Measurements from ENCODE around the gene ZNF606.
A peak's percentile ranks its signal among the peaks of the same experiment; 100 is the strongest.

ZNF606 gene

GRCh38 chr19:58002384-58003173 is at the start of gene ZNF606:
Gene ZNF606 (minus strand): TSS chr19:58002820. CDS start chr19:58001319, 1,501 bp downstream.
- DNase-seq, result peak; percentile 84 to 90

- DNase-seq, result no peak
Observed at GRCh38 chr19:58052256-58052655, 49.6 kb upstream of the ZNF606 start.

DNA sequence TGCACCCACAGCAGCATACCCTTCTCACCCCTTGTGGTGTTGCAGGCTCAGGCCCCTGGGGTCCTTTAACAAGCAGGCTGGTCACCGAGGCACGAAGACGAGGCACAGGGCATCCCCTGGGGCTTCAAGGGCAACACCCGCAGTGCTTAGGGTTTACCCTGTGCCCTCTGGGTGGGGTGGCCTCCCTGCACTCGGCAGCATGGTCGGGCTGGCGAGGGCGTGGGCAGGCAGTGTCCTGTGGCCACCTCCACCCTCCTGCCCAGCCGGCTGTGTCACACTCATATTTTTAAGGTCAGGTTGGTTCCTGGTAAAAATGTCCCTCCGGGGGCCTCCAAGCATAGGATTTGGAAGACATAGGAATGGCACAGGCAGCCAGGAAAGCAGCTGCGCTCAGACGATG is 45.1 kb upstream of the ZNF606 start:
- DNase-seq, result no peak

DNA sequence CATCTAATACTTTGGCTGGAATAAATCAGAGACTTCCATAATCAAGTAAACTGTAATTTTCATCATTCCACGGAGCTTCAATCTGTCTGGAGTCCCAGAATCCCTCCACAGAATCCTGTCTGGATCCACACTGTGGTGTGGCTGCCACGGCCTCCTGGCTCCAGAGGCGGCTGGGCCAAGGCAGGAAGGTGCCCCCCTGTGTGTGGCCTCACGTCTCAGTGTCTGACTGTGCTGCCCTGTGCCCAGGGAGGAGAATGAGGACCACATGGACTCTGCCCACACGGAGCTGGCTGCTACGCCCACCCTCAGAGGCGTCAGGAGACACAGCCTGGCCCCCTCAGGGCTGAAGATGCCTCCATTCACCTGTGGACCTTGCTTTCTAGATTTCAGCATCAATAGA is 44.2 kb upstream of the ZNF606 start:
- no peak for DNase-seq

DNA sequence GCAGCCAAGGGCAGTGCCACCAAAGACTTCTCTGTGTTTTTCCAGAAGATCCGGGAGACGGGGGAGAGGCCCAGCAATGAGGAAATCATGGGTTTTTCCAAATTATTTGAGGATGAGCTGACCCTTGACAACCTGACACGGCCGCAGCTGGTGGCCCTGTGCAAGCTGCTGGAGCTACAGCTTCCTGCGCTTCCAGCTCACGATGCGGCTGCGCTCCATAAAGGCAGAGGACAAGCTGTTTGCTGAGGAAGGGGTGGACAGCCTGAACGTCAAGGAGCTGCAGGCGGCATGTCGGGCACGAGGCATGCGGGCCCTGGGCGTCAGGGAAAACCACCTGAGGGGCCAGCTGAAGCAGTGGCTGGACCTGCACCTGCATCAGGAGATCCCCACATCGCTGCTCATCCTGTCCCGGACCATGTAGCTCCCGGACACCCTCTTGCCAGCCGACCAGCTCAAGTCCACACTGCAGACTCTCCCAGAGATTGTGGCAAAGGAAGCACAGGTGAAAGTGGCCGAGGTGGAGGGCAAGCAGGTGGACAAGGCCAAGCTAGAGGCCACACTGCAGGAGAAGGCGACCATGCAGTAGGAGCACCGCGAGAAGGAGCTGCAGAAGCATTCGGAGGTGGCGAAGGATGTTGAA is 42.9 kb upstream of the ZNF606 start:
- DNase-seq, result no peak

DNA sequence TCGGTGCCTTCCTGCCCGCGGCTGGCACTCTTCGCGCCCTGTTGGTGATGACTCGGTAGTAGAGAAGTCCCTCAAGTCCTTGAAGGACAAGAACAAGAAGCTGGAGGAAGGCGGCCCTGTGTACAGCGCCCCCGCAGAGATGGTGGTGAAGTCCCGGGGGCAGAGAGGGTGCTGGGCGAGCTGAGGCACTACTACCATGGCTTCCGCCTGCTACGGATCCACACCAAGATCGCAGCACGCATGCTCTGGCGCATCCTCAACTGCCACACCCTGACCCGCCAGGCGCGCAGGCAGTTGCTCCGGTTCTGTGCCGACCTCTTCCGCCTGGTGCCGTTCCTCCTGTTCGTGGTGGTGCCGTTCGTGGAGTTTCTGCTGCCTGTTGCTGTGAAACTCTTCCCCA is 42.3 kb upstream of the ZNF606 start:
- no peak for DNase-seq

DNA sequence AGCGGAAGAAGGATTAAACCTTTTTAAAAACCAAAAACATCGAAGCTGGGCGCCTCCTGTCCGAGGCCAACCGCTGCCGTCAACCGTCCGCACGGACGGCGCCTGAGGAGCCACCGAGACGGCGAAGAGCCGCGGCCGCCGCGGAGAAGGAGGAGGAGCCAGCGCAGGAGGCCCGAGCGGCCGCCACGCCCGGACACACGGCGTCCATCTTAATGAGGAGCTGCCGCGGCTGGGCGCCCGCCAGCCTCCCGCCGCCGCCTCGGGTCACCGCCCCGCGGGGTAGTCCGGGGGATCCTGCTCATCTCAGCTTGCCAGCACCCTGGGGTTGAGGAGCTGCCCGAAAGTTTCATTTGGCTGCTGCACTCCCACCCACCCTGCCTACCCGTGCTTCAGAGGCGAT is 41.8 kb upstream of the ZNF606 start:
- DNase-seq, result no peak

- DNase-seq, result no peak
Observed at GRCh38 chr19:58042495-58043340, 40.1 kb upstream of the ZNF606 start.

GRCh38 chr19:58040751-58041525 is 38.3 kb upstream of the ZNF606 start:
- no peak for DNase-seq

GRCh38 chr19:58038688-58039204 is 36.1 kb upstream of the ZNF606 start:
- DNase-seq, result no peak

- DNase-seq, result no peak
Observed at GRCh38 chr19:58037927-58038687, 35.5 kb upstream of the ZNF606 start.

DNA sequence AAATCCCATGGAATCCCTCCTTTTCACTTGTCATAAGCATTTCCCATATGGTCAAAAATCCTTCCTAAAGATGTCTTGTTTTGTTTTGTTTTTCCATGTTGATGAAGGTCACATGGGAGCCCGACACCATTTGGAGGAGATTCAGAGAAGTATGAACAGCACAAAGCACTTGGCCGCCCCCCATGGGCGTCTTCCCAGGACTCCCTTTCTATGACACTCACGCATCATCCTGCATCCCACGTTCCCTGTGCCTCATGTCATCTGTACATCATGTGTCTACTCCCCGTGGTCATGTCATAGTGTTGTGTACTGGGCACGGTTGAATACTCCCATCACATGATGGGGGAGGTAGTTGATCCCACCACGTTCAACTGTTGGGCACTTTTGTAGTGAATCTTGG is 33.2 kb upstream of the ZNF606 start:
- no peak for DNase-seq

DNA sequence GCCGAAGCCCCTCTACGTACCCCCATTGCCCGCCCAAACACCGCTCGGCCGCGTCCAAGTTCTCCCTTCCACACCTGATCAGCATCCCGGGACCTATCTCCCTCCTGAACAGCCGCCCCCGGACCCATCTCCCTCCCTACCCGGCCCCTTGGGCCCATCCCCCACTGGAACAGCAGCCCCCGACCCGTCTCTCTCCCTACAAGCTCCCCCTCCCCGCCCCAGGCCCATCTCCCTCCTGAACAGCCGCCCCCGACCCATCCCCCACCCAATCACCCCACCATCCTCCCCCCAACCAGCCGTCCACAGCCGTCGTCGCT is 31.8 kb upstream of the ZNF606 start:
- no peak for DNase-seq

DNA sequence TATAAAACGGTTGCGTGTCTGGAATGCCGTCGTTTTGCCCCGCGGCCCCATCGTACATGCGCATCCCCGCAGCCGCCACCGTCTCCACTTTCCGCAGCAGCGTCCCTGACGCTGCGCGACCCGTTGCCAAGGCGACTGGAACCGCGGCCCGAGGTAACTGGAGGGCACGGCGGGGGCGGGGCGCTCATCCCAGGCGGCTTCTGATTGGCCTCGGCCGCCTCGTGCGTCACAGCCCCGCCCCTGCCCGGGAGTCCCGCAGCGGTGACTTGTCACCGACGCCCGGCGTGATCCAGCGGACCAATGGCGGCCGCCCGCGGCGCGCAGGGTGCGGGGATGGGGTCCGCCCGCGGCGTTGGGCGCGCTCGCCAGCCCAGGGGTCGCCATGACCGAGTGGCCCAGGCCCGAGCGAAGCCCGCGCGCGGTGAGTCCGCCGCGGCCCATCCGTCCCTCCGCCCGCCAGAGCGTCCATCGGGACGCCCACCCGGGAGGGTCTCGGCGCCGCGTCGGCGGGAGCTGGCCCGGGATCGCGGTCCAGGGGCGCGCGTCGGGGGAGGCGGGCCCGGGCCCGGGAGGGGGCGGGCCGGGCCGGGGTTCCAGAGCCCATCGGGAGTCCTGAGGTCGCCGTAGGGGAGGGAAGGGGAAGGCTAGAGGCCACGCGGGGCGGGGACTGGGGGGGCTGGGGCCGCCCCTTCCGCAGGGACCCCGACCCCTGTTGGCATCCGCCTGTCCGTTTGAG is 31.3 kb upstream of the ZNF606 start, which contains the start of gene ZSCAN1:
Gene ZSCAN1 (plus strand): TSS at position 285 of the 736 bp plus-strand sequence. CDS start 3,812 bp downstream, outside the sequence.
- peak; percentile 15 to 63 for DNase-seq

DNA sequence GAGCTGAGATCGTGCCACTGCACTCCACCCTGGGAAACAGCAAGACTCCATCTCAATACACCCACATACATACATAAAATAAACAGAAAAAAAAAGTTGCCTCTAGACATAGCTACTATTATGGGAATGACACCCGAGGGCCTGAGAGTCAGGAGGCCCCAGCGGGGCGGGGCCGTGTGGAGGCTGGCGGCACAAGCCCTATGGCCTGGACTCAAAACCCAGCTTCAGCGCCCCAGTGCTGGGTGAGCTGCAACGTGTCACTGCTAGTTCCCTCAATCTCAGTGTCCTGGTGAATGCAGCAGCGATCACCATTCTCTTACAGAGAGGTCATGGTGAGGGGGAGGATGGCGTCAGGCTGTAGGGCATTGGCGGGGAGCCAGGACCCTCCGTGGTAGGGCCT is 22.0 kb upstream of the ZNF606 start:
- no peak for DNase-seq

GRCh38 chr19:58022283-58022660 is 19.7 kb upstream of the ZNF606 start:
- DNase-seq, result no peak

GRCh38 chr19:58021541-58022282 is 19.1 kb upstream of the ZNF606 start:
- DNase-seq, result peak; percentile 61 to 65

DNA sequence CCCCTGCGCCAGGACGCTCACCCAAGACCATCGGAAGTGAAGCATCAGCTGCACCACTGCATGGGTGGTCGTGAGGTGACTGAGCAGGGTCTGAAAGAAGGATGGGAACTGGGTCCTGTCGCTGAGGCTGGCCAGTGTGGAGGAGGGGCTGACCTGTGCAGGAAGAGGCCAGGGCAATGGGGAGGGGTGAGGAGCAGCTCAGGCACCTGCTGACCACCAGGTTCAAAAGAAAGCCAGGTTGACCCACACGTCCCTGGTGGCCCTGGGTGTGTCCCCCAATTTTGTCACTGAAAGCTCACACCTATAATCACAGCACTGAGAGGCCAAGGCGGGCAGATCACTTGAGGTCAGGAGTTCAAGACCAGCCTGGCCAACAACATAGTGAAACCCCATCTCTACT is 17.5 kb upstream of the ZNF606 start:
- no peak for DNase-seq

GRCh38 chr19:58014141-58014540 is 11.5 kb upstream of the ZNF606 start:
- no peak for DNase-seq

DNA sequence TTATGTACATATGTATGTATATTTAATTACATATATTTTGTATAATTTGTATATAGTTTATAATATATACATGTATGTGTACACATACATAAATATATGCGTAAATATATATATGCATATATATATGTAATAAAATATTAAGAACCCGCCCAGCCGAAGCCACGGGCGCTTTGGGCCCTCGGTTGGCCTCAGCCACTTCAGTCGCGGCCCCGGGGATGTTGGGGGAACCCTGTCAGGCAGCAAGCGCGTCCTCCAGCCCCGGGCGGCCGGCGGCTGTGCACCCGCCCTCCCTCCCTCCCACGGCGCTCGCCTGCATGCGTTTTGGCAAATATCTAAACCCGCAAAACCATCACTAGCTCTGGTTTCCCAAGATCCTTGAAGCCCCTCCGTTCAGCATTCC is 7.9 kb upstream of the ZNF606 start:
- DNase-seq, result no peak

Data from CD4-positive, alpha-beta T cell treated with Interferon alpha-2 for 1 hour (primary cell).